Putamen (tissue), 1 donor: ENCODE data around the gene NUAK2.
"Not testable (repeated sequence)": the region's sequence is repeated elsewhere in the genome, so short reads cannot be mapped to it uniquely, and the experiment has no call there.

Experiments
- DNase-seq: peaks from one replicate; pipeline ENCODE4 v3.0.0-alpha.2; 2016; ENCODE audit warnings: low spot score

Gene NUAK2

DNA sequence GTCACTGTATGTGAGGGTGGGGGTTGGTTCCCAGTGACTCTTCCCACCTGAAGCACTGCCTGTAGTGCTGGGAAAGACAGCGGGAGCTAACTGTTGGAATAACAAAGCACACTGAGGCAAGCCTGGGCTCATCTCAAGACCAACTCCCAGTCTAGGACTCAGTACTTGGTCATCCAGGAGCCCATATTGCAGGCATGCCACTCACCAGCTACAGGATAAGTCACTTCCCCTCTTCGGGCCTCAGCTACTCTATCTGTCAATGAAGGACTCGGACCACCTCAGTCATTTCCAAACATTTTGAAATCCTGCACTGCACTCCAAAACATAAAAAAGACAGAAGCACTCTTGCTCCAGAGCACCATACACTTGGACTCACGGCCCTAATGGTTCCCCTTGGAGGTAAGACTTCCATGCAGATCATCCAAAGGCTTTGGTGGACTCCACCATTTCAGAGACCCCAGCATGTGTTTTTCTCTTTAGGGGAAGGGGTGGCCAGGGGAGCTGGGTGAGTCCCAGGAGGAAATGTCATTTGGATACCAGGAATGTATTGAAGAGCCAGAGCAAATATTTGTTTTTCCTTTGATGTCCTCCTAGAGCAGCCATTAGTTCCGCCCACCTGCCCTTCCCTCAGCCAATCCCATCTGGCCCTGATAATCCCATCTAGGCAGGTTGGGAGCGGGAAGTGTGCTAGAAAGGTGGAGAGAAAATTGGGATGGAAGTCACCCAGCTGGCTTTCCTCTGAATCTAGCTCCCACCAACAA, 3.1 kb downstream of the NUAK2 start:
- DNase-seq = no peak

DNA sequence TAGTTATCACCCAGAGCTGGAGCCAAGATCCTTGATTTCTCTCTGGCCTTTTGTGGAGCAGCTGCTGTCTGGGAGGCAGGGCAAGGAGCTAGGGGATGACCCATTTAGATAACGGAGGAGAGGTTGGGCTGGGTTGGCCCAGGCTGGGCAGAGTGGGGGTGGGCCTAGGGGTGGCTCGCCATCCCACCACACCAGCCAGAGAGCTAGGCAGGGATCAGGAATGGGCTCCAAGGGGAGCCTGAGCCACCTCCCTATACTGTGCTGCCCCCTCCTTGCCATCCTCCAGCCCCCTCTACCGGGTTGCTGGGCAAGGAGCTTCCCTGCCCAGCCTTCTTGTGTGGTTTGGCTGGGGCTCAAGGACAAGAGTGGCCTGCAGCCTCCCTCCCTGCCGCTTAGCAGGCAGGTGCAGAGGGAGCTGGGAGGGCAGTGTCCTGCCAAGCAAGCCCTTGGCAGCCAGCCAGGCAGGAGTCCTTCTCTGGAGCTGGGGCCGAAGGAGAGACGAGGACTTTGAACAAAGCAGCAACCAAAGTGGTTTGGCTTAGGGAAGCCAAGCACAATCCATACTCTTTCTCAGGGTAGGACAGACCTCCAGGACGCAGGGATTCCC, 4.1 kb downstream of the NUAK2 start:
- DNase-seq = no peak

DNA sequence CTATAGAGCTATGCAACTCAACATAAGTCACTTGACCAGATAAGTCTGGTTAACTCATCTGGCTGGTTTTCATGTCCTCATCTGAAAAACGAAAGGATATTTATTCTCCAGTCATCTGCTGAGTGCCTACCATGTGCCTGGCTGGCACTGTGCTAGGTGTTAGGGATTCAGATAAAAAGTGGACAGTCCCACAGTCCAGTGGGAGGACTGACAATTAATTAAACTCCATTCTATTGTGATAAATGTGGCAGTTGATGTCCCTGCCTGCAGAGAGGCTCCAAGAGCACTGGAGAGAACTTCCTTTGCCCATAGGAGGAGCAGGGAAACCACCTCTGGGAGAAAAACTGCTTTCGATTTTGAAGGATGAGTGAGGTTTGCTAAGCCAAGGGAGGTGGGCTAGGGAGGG, 5.4 kb downstream of the NUAK2 start:
- no peak for DNase-seq

- DNase-seq = no peak
These were observed 6.4 kb downstream of the NUAK2 start for GRCh38 chr1:205315008-205315618.

DNA sequence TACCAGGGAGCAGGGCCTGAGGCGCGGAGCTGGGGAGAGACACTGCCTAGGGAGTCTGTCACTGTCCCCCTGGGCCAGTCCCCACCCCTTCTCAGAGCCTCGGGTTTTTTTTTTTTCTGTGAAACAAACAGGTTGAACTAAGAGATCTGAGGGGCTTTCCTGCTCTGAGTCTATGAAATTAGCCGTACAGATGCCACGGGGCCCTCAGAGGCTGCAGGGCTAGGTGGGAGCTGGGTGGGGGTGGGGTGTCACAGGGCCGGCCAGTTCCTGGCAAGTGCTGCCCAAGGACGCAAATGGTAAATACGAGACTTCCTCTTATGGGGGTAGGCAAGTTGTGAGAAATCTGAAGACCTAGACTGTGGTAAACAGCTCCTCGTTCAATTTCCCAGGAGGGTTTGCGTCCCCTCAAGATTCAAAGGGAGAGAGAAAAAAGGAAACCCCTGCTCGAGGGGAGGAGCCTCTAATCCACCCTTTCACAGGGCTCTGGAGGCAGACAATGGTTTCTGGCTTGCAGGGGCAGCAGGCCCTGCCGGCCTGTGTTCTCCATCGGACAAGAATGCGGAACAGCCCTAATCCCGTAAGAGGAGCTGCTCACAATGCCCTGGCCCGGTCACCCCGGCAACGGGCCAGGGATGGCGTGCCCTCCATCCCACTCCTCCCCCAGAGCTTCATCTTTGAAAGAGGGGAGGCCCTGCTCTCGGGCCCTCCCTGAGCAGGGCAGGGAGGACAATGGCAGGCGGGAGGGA, 7.8 kb downstream of the NUAK2 start:
- peak; percentile 52 for DNase-seq

- DNase-seq = no peak
These were observed 8.5 kb downstream of the NUAK2 start for GRCh38 chr1:205312866-205313562.

DNA sequence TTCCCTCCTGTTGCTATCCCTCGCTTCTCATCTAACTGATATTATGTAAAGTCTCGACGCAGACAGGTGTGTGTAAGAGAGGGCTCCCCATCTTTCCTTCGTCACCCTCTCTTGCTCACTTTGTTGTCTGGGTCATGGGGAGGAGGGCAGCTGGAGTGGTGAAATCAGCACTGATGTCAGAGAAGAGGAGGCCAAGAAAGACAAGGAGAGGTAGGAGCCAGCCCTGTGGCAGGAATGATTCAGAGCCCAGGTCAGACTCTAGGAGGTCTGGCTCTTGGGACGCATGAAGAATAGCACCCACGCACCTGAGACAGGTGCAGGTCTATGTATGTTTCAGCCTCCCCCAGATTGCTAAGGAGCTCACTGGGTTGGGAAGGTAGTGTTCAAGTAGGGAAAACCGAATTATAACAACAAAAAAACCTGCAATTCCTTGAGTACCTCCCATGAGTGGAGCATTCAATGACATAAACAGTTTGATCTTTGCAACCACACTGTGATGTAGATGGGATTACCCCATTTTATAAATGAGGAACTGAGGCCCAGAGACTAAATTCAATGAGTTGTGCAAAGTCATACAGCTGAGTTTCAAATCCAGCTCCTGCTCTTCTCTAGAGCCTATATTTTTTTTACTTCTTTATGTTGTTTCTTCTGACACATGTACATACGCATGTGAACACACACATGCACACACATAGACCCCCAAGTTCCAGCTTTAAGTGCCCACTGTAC, 10.4 kb downstream of the NUAK2 start:
- DNase-seq = no peak

- no peak for DNase-seq
These were observed 11.8 kb downstream of the NUAK2 start for GRCh38 chr1:205309741-205310140.

GRCh38 chr1:205306929-205307566, 14.5 kb downstream of the NUAK2 start:
- no peak for DNase-seq

DNA sequence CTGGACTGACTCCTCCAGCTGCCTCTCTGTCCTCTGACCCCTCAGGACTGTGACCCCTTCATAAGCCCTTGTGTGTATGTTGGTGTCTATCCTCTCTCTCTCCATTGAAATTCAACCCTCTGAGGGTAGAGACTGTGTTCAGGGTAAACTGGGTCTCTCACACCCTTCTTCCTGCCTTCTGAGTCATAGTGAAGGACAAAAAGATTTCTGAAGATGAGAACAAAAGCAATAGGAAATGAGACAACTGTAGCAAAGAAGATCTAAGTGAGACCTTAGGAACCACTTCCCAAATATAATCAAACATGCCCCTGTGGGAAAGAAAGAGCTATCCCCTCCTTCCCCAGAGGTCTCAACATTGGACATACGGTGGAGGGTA, 16.9 kb downstream of the NUAK2 start:
- DNase-seq = no peak

- no peak for DNase-seq
These were observed 17.4 kb downstream of the NUAK2 start for GRCh38 chr1:205304046-205304694.

DNA sequence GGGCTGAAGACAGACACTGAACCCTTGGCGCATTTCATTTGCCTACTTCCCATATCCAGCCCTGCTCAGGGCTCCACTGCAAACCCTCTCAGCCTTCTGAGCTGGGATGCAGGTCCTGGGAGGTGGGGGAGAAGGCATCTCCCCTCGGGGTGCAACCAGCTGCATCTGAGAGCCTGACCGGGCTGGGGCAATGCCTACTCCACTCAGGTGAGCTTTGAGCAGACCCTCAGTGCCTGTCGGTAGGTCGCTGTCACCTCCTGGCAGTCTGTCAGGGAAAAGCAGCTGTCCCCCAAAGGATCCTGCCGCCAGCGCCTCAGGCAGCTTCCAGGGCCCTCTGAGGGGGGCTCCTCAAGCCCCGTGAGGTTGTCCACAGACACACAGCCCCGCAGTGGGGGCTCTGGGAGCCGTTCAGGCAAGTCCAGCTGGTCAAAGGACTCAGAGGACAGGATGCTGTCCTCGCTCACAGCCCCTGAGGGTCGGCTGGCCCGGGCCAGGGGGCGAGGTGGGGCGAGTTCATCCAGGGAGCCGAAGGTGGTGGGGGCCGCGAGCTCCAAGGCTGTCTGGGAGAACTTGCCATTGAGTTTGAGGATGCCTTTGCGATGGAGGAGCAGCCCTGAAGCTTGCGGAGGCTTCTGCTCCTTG, 18.2 kb downstream of the NUAK2 start:
- DNase-seq = no peak

DNA sequence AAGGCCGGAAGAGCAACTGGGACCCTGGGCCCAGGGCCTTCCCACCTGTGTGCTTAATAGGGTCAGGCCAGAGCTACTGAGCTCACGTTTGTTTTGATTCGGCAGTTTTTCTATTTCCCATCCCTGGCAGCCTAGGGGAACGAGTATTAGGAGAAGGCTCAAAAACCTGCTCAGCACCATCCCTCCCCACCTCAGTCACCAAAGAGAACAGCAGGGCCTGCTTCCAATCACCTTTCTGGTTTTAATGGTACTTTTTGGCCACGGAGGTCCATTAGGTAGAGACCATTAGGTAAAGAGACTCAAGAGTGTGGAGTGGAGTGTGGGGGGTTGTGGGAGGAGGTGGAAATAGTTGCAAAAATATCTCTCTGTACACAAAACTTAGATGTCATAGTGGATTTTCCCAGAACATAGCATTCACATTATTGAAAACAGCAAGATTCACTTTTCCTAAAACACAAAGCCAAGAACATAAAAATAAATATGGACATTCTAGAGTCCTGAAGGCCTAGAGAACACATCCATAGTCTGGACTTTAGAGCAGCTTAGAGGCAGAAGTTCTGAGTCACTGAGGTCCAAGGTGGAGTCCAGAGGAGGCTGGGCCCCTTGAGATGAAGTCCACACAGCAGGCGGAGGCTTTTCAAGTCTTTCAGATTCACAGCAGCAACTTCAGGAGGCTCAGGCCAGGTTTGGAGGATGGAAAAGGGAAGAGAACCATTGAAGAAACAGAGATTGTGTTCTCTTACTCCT, 19.5 kb downstream of the NUAK2 start:
- DNase-seq = no peak

- no peak for DNase-seq
These were observed 20.2 kb downstream of the NUAK2 start for GRCh38 chr1:205301205-205301821.

DNA sequence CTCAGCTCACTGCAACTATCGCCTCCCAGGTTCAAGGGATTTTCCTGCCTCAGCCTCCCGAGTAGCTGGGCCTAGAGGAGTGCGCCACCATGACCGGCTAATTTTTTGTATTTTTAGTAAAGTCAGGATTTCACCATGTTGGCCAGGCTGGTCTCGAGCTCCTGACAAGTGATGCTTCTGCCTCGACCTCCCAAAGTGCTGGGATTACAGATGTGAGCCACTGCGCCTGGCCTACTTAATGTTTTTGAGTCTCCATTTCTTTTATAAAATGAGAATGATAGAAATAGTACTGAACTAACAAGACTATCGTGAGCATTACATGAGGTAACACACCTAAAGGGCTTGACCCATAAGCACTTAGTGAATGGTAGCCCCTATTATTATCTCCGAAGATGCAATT, 21.4 kb downstream of the NUAK2 start:
- DNase-seq = no peak

DNA sequence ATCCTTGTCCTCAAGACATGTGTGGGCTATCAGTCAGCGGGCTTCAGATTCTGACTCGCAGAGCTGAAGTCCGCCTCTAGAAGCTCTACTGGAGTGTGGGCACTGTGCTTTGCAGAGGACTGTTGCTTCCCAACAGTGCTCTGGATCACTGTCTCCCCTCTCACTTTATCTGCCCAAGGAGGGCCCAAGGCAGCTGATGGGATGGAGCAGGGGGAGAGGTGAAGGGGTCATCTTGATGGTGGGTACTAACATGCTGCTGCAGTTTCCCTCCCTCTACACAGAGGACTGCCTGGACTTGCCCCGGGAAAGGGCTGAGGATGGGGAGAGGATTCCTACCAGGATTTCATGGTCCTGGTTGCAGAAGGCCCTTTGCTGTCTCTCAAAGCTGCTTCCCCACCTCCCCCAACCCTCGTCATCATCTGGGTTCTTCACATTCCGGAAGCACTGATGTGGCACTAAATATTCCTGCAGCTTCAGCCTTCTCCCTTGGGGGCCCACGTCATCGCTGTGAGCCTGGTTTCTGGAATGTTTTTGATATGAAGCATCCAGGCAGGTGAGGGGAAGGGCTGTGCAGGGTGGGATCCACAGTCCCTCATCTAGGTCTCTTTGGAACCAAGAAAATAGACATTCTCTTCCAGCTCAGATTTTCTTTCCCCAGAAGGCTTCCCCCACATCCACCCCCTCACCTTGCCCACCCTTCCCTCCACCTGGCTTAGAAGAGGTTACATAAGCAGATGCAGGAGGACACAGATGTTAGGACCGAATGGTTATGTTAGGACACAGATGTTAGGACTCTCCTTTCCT, 23.2 kb downstream of the NUAK2 start:
- no peak for DNase-seq

GRCh38 chr1:205297546-205298177, 23.9 kb downstream of the NUAK2 start:
- DNase-seq = not testable (repeated sequence)
